ENCODE results near the gene KLK6. TPM values are rescaled to one million over a fixed set of nuclear protein-coding genes. Genes with fewer than 3 reads are reported as not detected.

Gene KLK6
- total RNA-seq, 1 experiment from 2014 or later = 1.5 TPM

- intact Hi-C loops (cut with micrococcal nuclease; ENCODE audit: unreplicated experiment) = no loop called here
- peaks cover 17% of the 10 kb centered on the region for H3K27me3 Mint-ChIP-seq (ENCODE audit: insufficient read depth, unreplicated experiment)
- no peaks in the 10 kb centered on the region for H3K27me3 ChIP-seq (replicated peaks; ENCODE audit: control insufficient read depth, insufficient read depth, low read length)
- no peak overlapping the region for H3K27ac Mint-ChIP-seq (ENCODE audit: unreplicated experiment)
- peaks cover 16% of the 10 kb centered on the region for H3K9me3 Mint-ChIP-seq (ENCODE audit: unreplicated experiment)
- no peak for TF ChIP-seq CTCF (IDR thresholded peaks at IDR 0.05; ENCODE audit: insufficient read depth in 1 of 2, low read depth in 1 of 2, low read length in 1 of 2, severe bottlenecking in 1 of 2, unreplicated experiment in 1 of 2)
- H3K4me1 Mint-ChIP-seq (ENCODE audit: low read depth, unreplicated experiment) = no peaks in the 10 kb centered on the region
- H3K4me1 ChIP-seq = no peaks in the 10 kb centered on the region
- H3K9me3 ChIP-seq = no peaks in the 10 kb centered on the region
- no peak overlapping the region for H3K4me3 ChIP-seq (ENCODE audit: low read depth, low read length)
- POLR2A ChIA-PET = no interaction called here
- DNase-seq = no peak
- BruUV-seq (replicated peaks) = no TSS peak
- no peak overlapping the region for H3K4me3 Mint-ChIP-seq (ENCODE audit: unreplicated experiment)
- no peaks in the 10 kb centered on the region for H3K36me3 ChIP-seq (ENCODE audit: control insufficient read depth, insufficient read depth, low read length)
- CTCF ChIA-PET = no interaction called here
- H3K36me3 Mint-ChIP-seq (ENCODE audit: insufficient read depth, unreplicated experiment) = no peaks in the 10 kb centered on the region
Measured at GRCh38 chr19:50944795-50945194, 24.6 kb downstream of the KLK6 start.

GRCh38 chr19:50943074-50943828 is 26.1 kb downstream of the KLK6 start:
- CTCF ChIA-PET = no interaction called here
- H3K27me3 Mint-ChIP-seq (ENCODE audit: insufficient read depth, unreplicated experiment) = peaks cover 14% of the 10 kb centered on the region
- TF ChIP-seq CTCF (IDR thresholded peaks at IDR 0.05; ENCODE audit: insufficient read depth in 1 of 2, low read depth in 1 of 2, low read length in 1 of 2, severe bottlenecking in 1 of 2, unreplicated experiment in 1 of 2) = no peak
- H3K9me3 Mint-ChIP-seq (ENCODE audit: unreplicated experiment) = peaks cover 16% of the 10 kb centered on the region
- BruUV-seq (replicated peaks) = no TSS peak
- no peak for DNase-seq
- H3K4me1 Mint-ChIP-seq (ENCODE audit: low read depth, unreplicated experiment) = no peaks in the 10 kb centered on the region
- Histone ChIP-seq H3K4me1 (no peaks in the 10 kb centered on the region), H3K4me3 (ENCODE audit: low read depth, low read length) (no peak overlapping the region), H3K9me3 (no peaks in the 10 kb centered on the region), H3K36me3 (ENCODE audit: control insufficient read depth, insufficient read depth, low read length) (no peaks in the 10 kb centered on the region), H3K27me3 (replicated peaks; ENCODE audit: control insufficient read depth, insufficient read depth, low read length) (no peaks in the 10 kb centered on the region)
- POLR2A ChIA-PET = no interaction called here
- intact Hi-C loops (cut with micrococcal nuclease; ENCODE audit: unreplicated experiment) = no loop called here
- no peaks in the 10 kb centered on the region for H3K36me3 Mint-ChIP-seq (ENCODE audit: insufficient read depth, unreplicated experiment)
- no peak overlapping the region for H3K4me3 Mint-ChIP-seq (ENCODE audit: unreplicated experiment)
- no peak overlapping the region for H3K27ac Mint-ChIP-seq (ENCODE audit: unreplicated experiment)

GRCh38 chr19:50939596-50939995 is 29.8 kb downstream of the KLK6 start:
- no peaks in the 10 kb centered on the region for H3K36me3 ChIP-seq (ENCODE audit: control insufficient read depth, insufficient read depth, low read length)
- BruUV-seq (replicated peaks) = no TSS peak
- no peaks in the 10 kb centered on the region for H3K4me1 ChIP-seq
- H3K27me3 Mint-ChIP-seq (ENCODE audit: insufficient read depth, unreplicated experiment) = peaks cover 13% of the 10 kb centered on the region
- ChIA-PET CTCF (no interaction called here), POLR2A (no interaction called here)
- no peaks in the 10 kb centered on the region for H3K4me1 Mint-ChIP-seq (ENCODE audit: low read depth, unreplicated experiment)
- H3K4me3 ChIP-seq (ENCODE audit: low read depth, low read length) = no peak overlapping the region
- H3K4me3 Mint-ChIP-seq (ENCODE audit: unreplicated experiment) = no peak overlapping the region
- H3K9me3 Mint-ChIP-seq (ENCODE audit: unreplicated experiment) = peaks cover 16% of the 10 kb centered on the region
- H3K27me3 ChIP-seq (replicated peaks; ENCODE audit: control insufficient read depth, insufficient read depth, low read length) = no peaks in the 10 kb centered on the region
- no peak for TF ChIP-seq CTCF (IDR thresholded peaks at IDR 0.05; ENCODE audit: insufficient read depth in 1 of 2, low read depth in 1 of 2, low read length in 1 of 2, severe bottlenecking in 1 of 2, unreplicated experiment in 1 of 2)
- H3K36me3 Mint-ChIP-seq (ENCODE audit: insufficient read depth, unreplicated experiment) = no peaks in the 10 kb centered on the region
- intact Hi-C loops (cut with micrococcal nuclease; ENCODE audit: unreplicated experiment) = no loop called here
- no peak for DNase-seq
- H3K9me3 ChIP-seq = no peaks in the 10 kb centered on the region
- H3K27ac Mint-ChIP-seq (ENCODE audit: unreplicated experiment) = no peak overlapping the region

Data from Caco-2 (cell line).